ENCODE results near the gene TNPO3.
A peak's percentile ranks its signal among the peaks of the same experiment; 100 is the strongest.
"Not testable (repeated sequence)": the region's sequence is repeated elsewhere in the genome, so short reads cannot be mapped to it uniquely, and the experiment has no call there.

TNPO3 gene

DNA sequence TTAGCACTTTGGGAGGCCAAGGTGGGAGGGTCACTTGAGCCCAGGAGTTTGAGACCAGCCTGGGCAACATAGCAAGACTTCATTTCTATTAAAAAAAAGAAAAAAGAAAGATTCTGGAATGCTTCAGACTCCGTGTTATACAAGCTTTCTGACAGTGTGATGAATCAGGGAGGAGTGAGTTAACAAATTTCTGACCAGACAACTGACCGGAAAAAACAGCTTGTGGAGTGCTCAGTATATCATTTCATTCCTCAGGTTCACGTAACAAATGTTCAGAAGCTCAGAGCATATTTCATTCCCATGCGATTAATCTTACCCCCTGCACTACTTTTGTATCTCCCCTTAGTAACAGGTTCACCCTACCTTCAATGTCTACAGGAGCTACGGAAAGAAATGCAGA is 28.6 kb upstream of the TNPO3 start:
- TF ChIP-seq ZNF274 (IDR thresholded peaks at IDR 0.05; ENCODE audit: low read depth, low read length) = no peak

DNA sequence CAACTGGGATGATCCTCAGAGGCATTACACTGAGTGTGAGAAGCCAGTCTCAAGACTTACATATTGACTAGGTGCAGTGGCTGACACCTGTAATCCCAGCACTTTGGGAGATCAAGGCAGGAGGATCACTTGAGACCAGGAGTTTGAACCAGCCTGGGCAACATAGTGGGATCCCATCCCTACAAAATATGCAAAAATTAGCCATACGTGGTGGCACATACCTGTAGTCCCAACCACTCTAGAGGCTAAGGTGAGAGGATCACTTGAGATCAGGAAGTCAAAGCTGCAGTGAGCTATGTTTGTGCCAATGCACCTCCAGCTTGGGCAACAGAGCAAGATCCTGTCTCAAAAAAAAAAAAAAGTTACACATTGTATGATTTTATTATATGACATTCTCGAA is 23.5 kb upstream of the TNPO3 start:
- H3K4me3 ChIP-seq (ENCODE audit: low read length) = no peak overlapping the region
- TF ChIP-seq ZNF274 (IDR thresholded peaks at IDR 0.05; ENCODE audit: low read depth, low read length) = no peak

More for the DNA sequence above, 28.6 kb upstream of the TNPO3 start:
- H3K4me3 ChIP-seq (ENCODE audit: low read length) = no peak overlapping the region

DNA sequence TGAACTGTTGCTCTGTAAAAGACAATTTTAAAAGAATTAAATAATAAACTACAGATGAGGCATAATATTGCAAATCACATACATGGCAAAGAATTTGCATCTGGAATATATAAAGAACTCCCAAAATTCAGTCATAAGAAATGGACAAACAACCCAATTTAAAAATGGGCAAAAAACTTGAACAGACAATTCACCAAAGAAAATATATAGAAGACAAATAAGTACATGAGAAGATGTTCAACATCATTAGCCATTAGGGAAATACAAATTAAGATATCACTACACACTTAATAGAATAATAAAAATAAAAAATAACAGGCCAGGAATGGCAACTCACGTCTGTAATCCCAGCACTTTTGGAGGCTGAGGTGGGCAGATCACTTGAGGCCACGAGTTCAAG is 22.0 kb upstream of the TNPO3 start:
- no peak overlapping the region for H3K4me3 ChIP-seq (ENCODE audit: low read length)
- TF ChIP-seq ZNF274 (IDR thresholded peaks at IDR 0.05; ENCODE audit: low read depth, low read length) = no peak

DNA sequence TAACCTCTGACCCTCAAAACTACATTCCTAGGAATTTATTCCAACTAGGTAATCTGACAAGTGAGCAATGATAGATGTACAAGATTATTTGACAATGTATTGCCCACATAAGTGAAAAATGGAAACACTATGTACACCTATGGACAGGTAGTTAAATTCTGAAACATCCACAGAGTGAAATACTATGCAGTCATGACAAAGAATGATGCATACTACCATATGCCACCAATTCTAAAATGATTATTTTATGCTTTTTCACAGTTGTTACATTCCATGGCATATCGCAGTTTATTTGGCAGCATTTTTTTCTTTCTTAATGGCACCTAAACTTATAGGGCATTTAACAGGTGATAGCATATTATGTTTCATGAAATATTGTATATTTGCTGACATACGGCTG is 20.1 kb upstream of the TNPO3 start:
- H3K4me3 ChIP-seq (ENCODE audit: low read length) = no peak overlapping the region
- TF ChIP-seq ZNF274 (IDR thresholded peaks at IDR 0.05; ENCODE audit: low read depth, low read length) = no peak

DNA sequence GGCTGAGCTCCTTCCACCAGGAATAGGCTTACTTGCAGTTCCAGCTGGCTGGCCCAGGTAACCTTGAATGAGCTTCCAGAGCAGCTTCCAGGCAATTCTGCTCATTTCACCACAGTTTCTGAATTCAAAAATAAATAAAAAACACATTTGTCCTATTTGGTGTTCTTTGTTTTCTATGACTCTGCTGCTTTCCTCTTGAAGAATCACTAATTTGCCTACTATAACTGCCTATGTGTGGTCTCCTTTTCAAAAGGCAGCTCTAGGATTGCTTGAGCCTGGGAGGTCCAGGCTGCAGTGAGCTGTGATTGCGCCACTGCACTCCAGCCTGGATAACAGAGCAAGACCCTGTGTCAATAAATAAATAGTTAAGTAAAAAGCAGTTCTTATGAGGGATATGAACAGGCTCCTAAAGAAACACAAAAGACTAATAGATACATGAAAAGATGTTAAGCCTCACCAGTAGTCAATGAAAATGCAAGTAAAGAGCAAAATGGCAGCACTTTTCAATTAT is 19.5 kb upstream of the TNPO3 start:
- TF ChIP-seq ZNF274 (IDR thresholded peaks at IDR 0.05; ENCODE audit: low read depth, low read length) = no peak
- no peak overlapping the region for H3K4me3 ChIP-seq (ENCODE audit: low read length)

GRCh38 chr7:129073738-129074137 is 18.8 kb upstream of the TNPO3 start:
- no peak overlapping the region for H3K4me3 ChIP-seq (ENCODE audit: low read length)
- no peak for TF ChIP-seq ZNF274 (IDR thresholded peaks at IDR 0.05; ENCODE audit: low read depth, low read length)

- no peak for TF ChIP-seq ZNF274 (IDR thresholded peaks at IDR 0.05; ENCODE audit: low read depth, low read length)
- no peak overlapping the region for H3K4me3 ChIP-seq (ENCODE audit: low read length)
Observed at GRCh38 chr7:129073204-129073603, 18.3 kb upstream of the TNPO3 start.

GRCh38 chr7:129072479-129073011 is 17.6 kb upstream of the TNPO3 start:
- no peak for TF ChIP-seq ZNF274 (IDR thresholded peaks at IDR 0.05; ENCODE audit: low read depth, low read length)
- H3K4me3 ChIP-seq (ENCODE audit: low read length) = no peak overlapping the region

GRCh38 chr7:129069021-129069420 is 14.1 kb upstream of the TNPO3 start:
- TF ChIP-seq ZNF274 (IDR thresholded peaks at IDR 0.05; ENCODE audit: low read depth, low read length) = no peak
- H3K4me3 ChIP-seq (ENCODE audit: low read length) = no peak overlapping the region; the same call in 1 of the 2 replicates

GRCh38 chr7:129067943-129068548 is 13.1 kb upstream of the TNPO3 start:
- no peak for TF ChIP-seq ZNF274 (IDR thresholded peaks at IDR 0.05; ENCODE audit: low read depth, low read length)
- H3K4me3 ChIP-seq (ENCODE audit: low read length) = no peak overlapping the region

DNA sequence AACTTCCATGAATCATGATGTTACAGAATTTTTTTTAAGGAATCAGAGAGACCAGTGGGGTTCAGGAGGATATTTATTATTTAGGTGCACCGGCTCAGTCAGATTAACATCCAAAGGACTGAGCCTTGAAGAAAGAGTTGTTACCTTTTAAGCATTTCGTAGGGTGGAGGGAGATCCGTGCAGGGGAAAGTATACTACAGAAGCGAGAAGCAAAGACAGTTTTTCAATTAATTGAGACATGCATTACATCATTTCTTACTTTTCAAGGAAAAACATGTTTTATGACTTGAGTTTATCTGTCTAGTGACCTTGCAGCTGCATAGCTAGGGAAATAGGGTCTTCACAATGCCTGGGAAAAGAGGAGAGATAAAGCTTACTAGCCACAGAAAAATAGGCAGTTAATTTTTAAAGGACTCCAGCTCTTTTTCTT is 12.2 kb upstream of the TNPO3 start:
- not testable (repeated sequence) for H3K4me3 ChIP-seq (ENCODE audit: low read length)

DNA sequence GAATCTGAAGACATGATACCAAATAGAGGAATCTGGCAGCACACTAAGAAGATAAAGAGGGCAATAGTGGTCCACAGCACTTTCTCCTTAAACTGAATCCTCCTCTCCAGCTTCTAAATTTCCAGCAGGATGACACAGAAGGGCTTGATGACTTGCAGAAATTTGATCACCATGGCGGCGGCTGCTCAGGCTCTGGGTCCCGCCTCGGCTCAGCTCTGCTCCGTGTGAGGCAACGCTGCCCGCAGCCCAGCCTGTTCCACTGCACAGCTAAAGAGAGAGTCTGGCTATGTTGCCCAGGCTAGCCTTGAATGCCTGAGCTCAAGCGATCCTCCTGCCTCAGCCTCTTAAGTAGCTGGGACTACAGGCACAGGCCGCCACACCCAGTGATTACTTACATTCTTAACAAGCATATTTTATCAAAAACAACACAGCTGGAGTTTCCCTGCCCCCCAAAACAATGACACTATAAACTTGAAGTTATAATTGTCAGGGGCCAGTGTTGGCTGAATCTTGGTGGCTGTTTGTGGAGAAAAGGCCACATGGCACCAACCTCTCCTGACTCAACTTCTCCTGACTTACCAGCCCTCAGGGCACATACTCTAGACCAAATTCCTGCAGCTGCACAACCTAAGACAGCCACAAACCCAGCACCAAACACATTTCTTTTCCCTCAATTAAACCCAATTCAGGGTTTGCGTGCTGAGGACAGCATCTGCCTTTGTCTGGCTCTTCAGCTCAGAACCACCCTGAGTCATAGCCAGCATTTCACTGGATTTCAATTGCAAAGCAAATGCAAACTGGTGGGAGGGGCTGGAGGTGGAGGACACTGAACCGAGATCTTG is 11.6 kb upstream of the TNPO3 start:
- no peak overlapping the region for H3K4me3 ChIP-seq (ENCODE audit: low read length)
- TF ChIP-seq ZNF274 (IDR thresholded peaks at IDR 0.05; ENCODE audit: low read depth, low read length) = no peak

GRCh38 chr7:129055861-129056464 is 1.1 kb upstream of the TNPO3 start:
- no peak for TF ChIP-seq ZNF274 (IDR thresholded peaks at IDR 0.05; ENCODE audit: low read depth, low read length)
- H3K4me3 ChIP-seq (ENCODE audit: low read length) = no peak overlapping the region; the same call in 1 of the 2 replicates

DNA sequence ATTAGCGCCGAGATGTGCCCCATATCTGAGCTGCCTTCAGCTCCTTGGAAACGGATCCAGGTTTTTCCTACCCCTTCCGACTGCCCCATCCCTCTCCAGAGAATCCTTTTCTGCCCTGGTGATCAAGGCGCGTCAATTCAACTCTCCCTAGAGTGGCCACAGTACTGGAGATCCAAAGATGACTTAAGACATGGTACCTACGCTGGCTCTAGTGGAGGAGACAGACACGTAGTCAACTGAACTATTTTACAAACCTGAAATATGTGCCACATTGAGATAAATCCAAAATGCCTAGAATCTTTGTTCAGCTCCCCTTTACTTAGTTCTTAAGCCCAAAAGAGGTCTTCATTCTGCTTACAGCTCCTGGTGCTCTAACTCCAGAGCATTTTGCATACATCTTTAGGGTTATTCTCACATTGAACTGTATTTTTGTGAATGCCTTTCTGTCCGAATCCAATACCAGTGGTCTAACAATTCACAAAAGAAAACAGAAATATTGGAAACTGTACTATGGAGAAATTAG is 444 bp upstream of the TNPO3 start:
- TF ChIP-seq ZNF274 (IDR thresholded peaks at IDR 0.05; ENCODE audit: low read depth, low read length) = no peak
- peak overlapping the region; percentile 98 for H3K4me3 ChIP-seq (ENCODE audit: low read length)
